ENCODE measurements around the gene GRIN2D. TPM values are rescaled to one million over a fixed set of nuclear protein-coding genes. Genes with fewer than 3 reads are reported as not detected.
A peak's percentile ranks its signal among the peaks of the same experiment; 100 is the strongest.

The GRIN2D gene
- total RNA-seq, 2 experiments from 2014 or later, result 0.09 to 0.18 TPM

DNA sequence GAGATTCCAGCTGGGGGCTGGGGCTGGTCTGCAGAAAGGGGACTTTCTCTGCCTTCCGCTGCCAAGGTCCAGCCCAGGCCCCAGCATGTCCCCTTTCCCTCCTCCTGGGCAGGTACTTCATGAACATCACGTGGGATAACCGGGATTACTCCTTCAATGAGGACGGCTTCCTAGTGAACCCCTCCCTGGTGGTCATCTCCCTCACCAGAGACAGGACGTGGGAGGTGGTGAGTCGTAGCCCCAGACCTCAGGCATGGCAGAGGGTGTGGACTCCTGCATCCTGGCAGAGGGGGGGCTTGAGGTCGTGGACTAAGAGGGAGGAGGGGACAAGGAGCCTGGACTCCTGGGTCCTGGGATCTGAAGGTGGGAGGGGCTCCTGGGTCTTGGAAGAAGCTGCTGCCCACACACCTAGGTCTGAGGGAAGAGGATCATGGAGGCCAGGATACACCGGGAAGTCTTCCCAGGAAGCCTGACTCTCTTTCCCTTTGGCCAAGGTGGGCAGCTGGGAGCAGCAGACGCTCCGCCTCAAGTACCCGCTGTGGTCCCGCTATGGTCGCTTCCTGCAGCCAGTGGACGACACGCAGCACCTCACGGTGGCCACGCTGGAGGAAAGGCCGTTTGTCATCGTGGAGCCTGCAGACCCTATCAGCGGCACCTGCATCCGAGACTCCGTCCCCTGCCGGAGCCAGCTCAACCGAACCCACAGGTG is 20.6 kb downstream of the GRIN2D start:
- Mint-ChIP-seq H3K27ac (no peak overlapping the region), H3K4me3 (no peak overlapping the region), H3K4me1 (peaks cover 36% of the 10 kb centered on the region), H3K27me3 (peaks cover 32% of the 10 kb centered on the region), H3K9me3 (ENCODE audit: low read depth) (no peaks in the 10 kb centered on the region), H3K36me3 (no peaks in the 10 kb centered on the region)
- CTCF ChIA-PET, result interaction anchor here (1.0 to 2.3 kb wide), 7 partner anchors 8 to 170 kb away, joined by 3 to 9 read pairs (median 5); partner anchors contain the start of genes KDELR1, SYNGR4 and TMEM143
- ATAC-seq (no peak), DNase-seq (no peak)

DNA sequence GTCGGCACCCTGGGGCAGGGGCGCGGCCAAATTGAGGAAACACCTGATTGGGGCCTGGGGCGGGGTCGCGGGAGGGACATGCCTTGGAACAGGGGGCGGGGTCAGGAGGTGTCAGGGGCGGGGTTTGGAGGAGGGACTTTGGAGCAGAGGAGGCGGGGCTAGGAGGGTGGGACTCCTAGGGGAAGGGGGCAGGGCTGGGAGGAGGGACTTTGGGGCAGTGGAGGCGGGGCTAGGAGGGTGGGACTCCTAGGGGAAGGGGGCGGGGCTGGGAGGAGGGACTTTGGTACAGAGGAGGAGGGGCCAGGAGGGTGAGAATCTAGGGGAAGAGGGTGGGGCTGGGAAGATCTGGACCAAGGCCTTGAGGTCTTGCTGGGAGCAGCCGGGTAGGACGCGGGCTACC is 21.9 kb downstream of the GRIN2D start:
- peak; percentile 93 for DNase-seq
- Mint-ChIP-seq H3K36me3 (no peaks in the 10 kb centered on the region), H3K9me3 (ENCODE audit: low read depth) (no peaks in the 10 kb centered on the region), H3K27ac (no peak overlapping the region), H3K4me3 (peak overlapping the region; percentile 45), H3K4me1 (peaks cover 40% of the 10 kb centered on the region), H3K27me3 (peaks cover 32% of the 10 kb centered on the region)
- ATAC-seq, result peak; percentile 62
- CTCF ChIA-PET, result interaction anchor here (1.0 to 2.3 kb wide), 5 partner anchors 12 to 169 kb away, joined by 4 to 9 read pairs (median 5); partner anchors contain the start of genes KDELR1, SYNGR4 and TMEM143

DNA sequence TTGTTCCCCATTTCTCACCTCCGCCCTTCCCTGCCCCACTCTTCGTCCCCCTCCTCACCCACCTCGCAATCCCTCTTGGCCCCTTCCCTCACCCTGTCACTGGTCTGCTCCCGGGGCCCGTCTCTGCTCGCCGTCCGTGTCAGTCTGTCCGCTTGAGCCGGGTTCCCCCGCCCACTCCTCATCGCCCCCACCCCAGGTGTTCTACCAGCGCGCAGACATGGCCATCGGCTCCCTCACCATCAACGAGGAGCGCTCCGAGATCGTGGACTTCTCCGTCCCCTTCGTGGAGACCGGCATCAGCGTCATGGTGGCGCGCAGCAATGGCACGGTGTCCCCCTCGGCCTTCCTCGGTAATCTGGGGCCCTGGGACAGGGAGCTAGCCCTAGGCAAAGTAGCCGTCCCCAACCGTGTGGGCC is 22.3 kb downstream of the GRIN2D start:
- Mint-ChIP-seq H3K36me3 (no peaks in the 10 kb centered on the region), H3K4me3 (peak overlapping the region; percentile 45), H3K4me1 (peaks cover 40% of the 10 kb centered on the region), H3K9me3 (ENCODE audit: low read depth) (no peaks in the 10 kb centered on the region), H3K27me3 (peaks cover 32% of the 10 kb centered on the region), H3K27ac (no peak overlapping the region)
- DNase-seq (no peak), ATAC-seq (no peak)
- CTCF ChIA-PET, result no interaction called here

GRCh38 chr19:48417421-48417820 is 24.0 kb downstream of the GRIN2D start:
- H3K4me1 Mint-ChIP-seq, result peaks cover 40% of the 10 kb centered on the region
- ATAC-seq (no peak), DNase-seq (no peak)
- H3K9me3 Mint-ChIP-seq (ENCODE audit: low read depth), result no peaks in the 10 kb centered on the region
- CTCF ChIA-PET, result interaction anchor here (0.6 to 4.5 kb wide), 2 partner anchors 26 to 73 kb away, joined by 3 to 16 read pairs; partner anchors contain the start of gene KDELR1
- peaks cover 32% of the 10 kb centered on the region for H3K27me3 Mint-ChIP-seq
- H3K27ac Mint-ChIP-seq, result no peak overlapping the region
- no peak overlapping the region for H3K4me3 Mint-ChIP-seq
- H3K36me3 Mint-ChIP-seq, result no peaks in the 10 kb centered on the region

DNA sequence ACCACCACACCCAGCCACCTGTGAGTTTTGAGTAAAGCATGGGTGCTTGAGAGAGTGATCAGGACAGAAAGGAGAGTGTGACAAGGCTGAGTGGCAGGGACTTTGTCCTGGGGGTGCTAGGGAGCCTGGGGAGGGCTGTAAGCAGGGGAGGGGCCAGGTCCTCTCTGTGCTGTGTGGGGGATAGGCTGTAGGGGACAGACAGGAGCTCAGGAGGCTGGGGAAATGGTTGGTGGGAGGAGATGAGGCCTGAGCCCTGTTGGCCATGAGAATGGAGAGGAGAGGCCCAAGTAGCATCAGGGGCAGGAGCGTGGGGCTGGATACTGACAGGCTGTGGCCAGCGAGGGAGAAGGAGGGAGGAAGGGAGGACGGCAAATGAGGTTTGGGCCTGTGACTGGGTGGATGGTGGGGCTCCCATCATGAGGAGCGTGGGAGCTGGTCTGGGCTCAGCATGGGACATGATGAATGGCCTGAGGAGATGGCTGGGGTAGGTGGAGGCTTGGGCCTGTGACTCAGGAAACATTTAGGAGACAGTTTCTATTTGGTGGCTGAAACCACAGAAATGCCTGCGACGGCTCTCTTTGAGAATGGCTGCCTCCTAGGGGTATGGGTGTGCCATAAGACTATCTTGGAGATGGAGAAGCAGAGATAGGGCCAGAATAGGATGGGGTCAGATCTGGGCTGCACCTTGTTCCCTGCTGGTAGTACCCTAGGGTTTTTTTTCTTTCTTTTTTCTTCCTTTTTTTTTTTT is 25.0 kb downstream of the GRIN2D start:
- CTCF ChIA-PET, result interaction anchor here (0.5 to 4.5 kb wide), 6 partner anchors 13 to 187 kb away, joined by 3 to 16 read pairs (median 4); partner anchors contain the start of gene KDELR1
- peak overlapping the region; percentile 89 for H3K27ac Mint-ChIP-seq
- H3K9me3 Mint-ChIP-seq (ENCODE audit: low read depth), result no peaks in the 10 kb centered on the region
- peaks cover 33% of the 10 kb centered on the region for H3K27me3 Mint-ChIP-seq
- peaks cover 40% of the 10 kb centered on the region for H3K4me1 Mint-ChIP-seq
- ATAC-seq, result peak; percentile 17
- peak; percentile 60 for DNase-seq
- peak overlapping the region; percentile 74 for H3K4me3 Mint-ChIP-seq
- no peaks in the 10 kb centered on the region for H3K36me3 Mint-ChIP-seq

GRCh38 chr19:48419158-48419920 is 25.9 kb downstream of the GRIN2D start:
- ATAC-seq (peak; percentile 86), DNase-seq (peak; percentile 90)
- CTCF ChIA-PET, result interaction anchor here (0.7 to 4.5 kb wide), 5 partner anchors 14 to 187 kb away, joined by 3 to 16 read pairs (median 4); partner anchors contain the start of gene KDELR1
- H3K9me3 Mint-ChIP-seq (ENCODE audit: low read depth), result no peaks in the 10 kb centered on the region
- peaks cover 25% of the 10 kb centered on the region for H3K27me3 Mint-ChIP-seq
- H3K4me3 Mint-ChIP-seq, result peak overlapping the region; percentile 74
- H3K36me3 Mint-ChIP-seq, result no peaks in the 10 kb centered on the region
- peaks cover 35% of the 10 kb centered on the region for H3K4me1 Mint-ChIP-seq
- H3K27ac Mint-ChIP-seq, result peak overlapping the region; percentile 89

- ATAC-seq, result no peak
- peaks cover 24% of the 10 kb centered on the region for H3K4me1 Mint-ChIP-seq
- CTCF ChIA-PET, result interaction anchor here (4.5 kb wide), 1 partner anchor 30 kb away, joined by 16 read pairs; the partner anchor contains the start of gene KDELR1
- H3K36me3 Mint-ChIP-seq, result no peaks in the 10 kb centered on the region
- H3K27me3 Mint-ChIP-seq, result peaks cover 11% of the 10 kb centered on the region
- no peak overlapping the region for H3K27ac Mint-ChIP-seq
- H3K4me3 Mint-ChIP-seq, result no peak overlapping the region
- DNase-seq, result no peak
- H3K9me3 Mint-ChIP-seq (ENCODE audit: low read depth), result no peaks in the 10 kb centered on the region
These were observed 28.1 kb downstream of the GRIN2D start for GRCh38 chr19:48421548-48421947.

GRCh38 chr19:48424694-48425219 is 31.3 kb downstream of the GRIN2D start:
- H3K9me3 Mint-ChIP-seq (ENCODE audit: low read depth), result no peaks in the 10 kb centered on the region
- no peak overlapping the region for H3K4me3 Mint-ChIP-seq
- H3K27me3 Mint-ChIP-seq, result peaks cover 5% of the 10 kb centered on the region

DNA sequence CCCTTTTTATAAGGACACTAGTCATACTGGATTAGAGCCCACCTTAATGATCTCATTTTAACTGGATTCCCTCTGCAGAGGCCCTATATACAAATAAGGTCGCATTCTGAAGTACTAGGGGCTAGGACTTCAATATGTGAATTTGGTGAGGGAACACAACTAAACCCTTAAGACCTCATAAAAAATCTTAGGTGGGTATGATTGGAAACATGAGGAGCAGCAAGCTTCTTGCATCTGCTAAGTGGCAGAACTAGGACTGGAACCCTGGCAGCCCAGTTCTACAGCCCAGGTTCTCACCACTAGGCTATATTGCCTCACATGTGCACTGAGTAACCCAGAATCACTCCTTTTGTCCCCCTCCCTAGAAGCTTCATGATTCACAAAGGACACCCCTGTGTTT is 35.2 kb downstream of the GRIN2D start:
- no peak overlapping the region for H3K27ac Mint-ChIP-seq
- CTCF ChIA-PET, result interaction anchor here (0.6 to 1.0 kb wide), 2 partner anchors 37 to 156 kb away, joined by 3 to 4 read pairs; partner anchors contain the start of gene KDELR1

More at GRCh38 chr19:48424694-48425219, 31.3 kb downstream of the GRIN2D start:
- H3K27ac Mint-ChIP-seq, result no peak overlapping the region
- no peak for DNase-seq
- CTCF ChIA-PET, result interaction anchor here (0.7 kb wide), 1 partner anchor 135 kb away, joined by 3 read pairs; no protein-coding TSS in a partner anchor
- no peaks in the 10 kb centered on the region for H3K36me3 Mint-ChIP-seq
- peak; percentile 65 for ATAC-seq
- peaks cover 5% of the 10 kb centered on the region for H3K4me1 Mint-ChIP-seq

DNA sequence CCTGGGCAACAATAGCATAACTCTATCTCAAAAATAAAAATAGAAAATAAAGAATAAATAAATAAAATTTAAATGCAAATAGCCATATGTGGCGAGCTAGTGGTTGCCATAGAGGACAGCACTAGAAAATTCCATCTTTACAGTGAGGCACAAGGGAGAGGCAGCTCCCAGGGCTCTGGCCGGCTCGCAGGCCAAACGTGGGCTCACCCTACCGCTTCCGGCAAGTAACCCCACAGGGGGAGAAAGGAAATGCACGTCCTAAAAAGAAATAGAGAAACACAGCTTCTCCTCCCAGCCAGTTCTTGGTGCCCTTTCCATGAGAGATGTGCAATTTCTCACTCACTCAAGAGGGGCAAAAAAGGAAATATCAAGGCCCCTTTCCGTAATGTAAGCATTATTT is 39.9 kb downstream of the GRIN2D start:
- ATAC-seq, result no peak
- H3K36me3 Mint-ChIP-seq, result no peaks in the 10 kb centered on the region
- H3K27me3 Mint-ChIP-seq, result peaks cover 19% of the 10 kb centered on the region
- CTCF ChIA-PET, result interaction anchor here (1.5 kb wide), 1 partner anchor 10 kb away, joined by 3 read pairs; no protein-coding TSS in a partner anchor
- peaks cover 3% of the 10 kb centered on the region for H3K4me1 Mint-ChIP-seq
- H3K27ac Mint-ChIP-seq, result no peak overlapping the region
- H3K4me3 Mint-ChIP-seq, result no peak overlapping the region
- no peak for DNase-seq
- H3K9me3 Mint-ChIP-seq (ENCODE audit: low read depth), result no peaks in the 10 kb centered on the region

More for the DNA sequence above, 35.2 kb downstream of the GRIN2D start:
- ATAC-seq (no peak), DNase-seq (no peak)
- peaks cover 2% of the 10 kb centered on the region for H3K27me3 Mint-ChIP-seq
- peaks cover 8% of the 10 kb centered on the region for H3K4me1 Mint-ChIP-seq
- no peaks in the 10 kb centered on the region for H3K9me3 Mint-ChIP-seq (ENCODE audit: low read depth)
- no peaks in the 10 kb centered on the region for H3K36me3 Mint-ChIP-seq
- no peak overlapping the region for H3K4me3 Mint-ChIP-seq

GRCh38 chr19:48436586-48436985 is 43.1 kb downstream of the GRIN2D start:
- H3K36me3 Mint-ChIP-seq, result no peaks in the 10 kb centered on the region
- H3K27me3 Mint-ChIP-seq, result peaks cover 25% of the 10 kb centered on the region
- H3K4me1 Mint-ChIP-seq, result peaks cover 3% of the 10 kb centered on the region
- H3K27ac Mint-ChIP-seq, result no peak overlapping the region
- ATAC-seq (no peak), DNase-seq (no peak)
- H3K9me3 Mint-ChIP-seq (ENCODE audit: low read depth), result no peaks in the 10 kb centered on the region
- H3K4me3 Mint-ChIP-seq, result no peak overlapping the region
- CTCF ChIA-PET, result no interaction called here

DNA sequence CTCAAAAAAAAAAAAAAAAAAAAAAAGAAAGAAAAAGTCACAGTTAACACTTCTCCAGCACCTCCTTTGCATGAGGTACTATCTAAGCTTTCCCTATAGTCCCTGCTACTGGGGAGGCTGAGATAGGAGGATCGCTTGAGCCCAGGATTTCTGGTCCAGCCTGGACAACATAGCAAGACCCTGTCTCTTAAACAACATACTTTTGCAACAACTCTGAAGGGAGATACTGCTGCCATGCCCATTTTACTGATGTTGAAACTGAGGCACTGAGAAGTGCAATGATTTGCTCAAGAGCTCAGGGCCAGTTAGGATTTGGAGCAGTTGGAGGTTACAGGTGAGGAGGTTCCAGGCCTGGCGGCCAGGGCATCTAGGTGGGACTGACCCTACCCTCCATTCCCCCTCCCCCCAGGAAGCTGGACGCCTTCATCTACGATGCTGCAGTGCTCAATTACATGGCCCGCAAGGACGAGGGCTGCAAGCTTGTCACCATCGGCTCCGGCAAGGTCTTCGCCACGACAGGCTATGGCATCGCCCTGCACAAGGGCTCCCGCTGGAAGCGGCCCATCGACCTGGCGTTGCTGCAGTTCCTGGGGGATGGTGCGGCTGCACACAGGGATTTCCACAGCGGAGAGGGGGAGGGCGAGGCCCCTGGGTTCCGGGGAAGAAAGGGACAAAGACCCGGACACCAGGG is 48.0 kb downstream of the GRIN2D start:
- H3K27ac Mint-ChIP-seq, result no peak overlapping the region
- CTCF ChIA-PET, result no interaction called here
- H3K9me3 Mint-ChIP-seq (ENCODE audit: low read depth), result no peaks in the 10 kb centered on the region
- H3K36me3 Mint-ChIP-seq, result peaks cover 1% of the 10 kb centered on the region
- ATAC-seq (no peak), DNase-seq (no peak)
- peaks cover 16% of the 10 kb centered on the region for H3K4me1 Mint-ChIP-seq
- no peak overlapping the region for H3K4me3 Mint-ChIP-seq
- peaks cover 41% of the 10 kb centered on the region for H3K27me3 Mint-ChIP-seq

Data from activated CD8-positive, alpha-beta memory T cell treated with anti-CD3 and anti-CD28 coated beads, Interleukin-2, amount 10 ng/mL, durations not matched to agents 7 days and 5 days (primary cell).